ENCODE measurements around the gene TAP1. TPM values are rescaled to one million over a fixed set of nuclear protein-coding genes. Genes with fewer than 3 reads are reported as not detected.

The TAP1 gene
- total and polyA plus RNA-seq, 9 of the 15 experiments (the other 6 are each of a cell fraction or from before 2014, with no cell fraction given) = 1.3 to 6.0 (median 4.2) TPM

GRCh38 chr6:32809171-32809570, 44.3 kb downstream of the TAP1 start (continued):
- TF ChIP-seq RERE (CRISPR knock-in tag; IDR thresholded peaks at IDR 0.05; ENCODE audit: borderline replicate concordance) (no peak), DDX20 (tag; IDR thresholded peaks at IDR 0.05; ENCODE audit: low read depth) (no peak), RUNX1 (IDR thresholded peaks at IDR 0.05; ENCODE audit: low read depth) (no peak), SAFB (IDR thresholded peaks at IDR 0.05; ENCODE audit: borderline replicate concordance, low read depth, low read length) (no peak), PYGO2 (tag; IDR thresholded peaks at IDR 0.05) (no peak)

Data from K562 (cell line).